Heart left ventricle (tissue), 13 donors: Measurements from ENCODE around the gene MRPS9.

ENCODE experiments used
- CTCF ChIP-seq, 12 donors: fragments of 200-600 bp; sonication (generic) in 4 of 12; IDR thresholded peaks; one replicate each; pipeline versions ENCODE4 v1.5.0 to v1.8.0; 2018 to 2022; ENCODE audit warnings: antibody characterized with exemption in 12 of 12, mild to moderate bottlenecking in 5 of 12
- POLR2A ChIP-seq, 2 donors: fragments of 450-650 bp; IDR thresholded peaks; one replicate each; pipeline ENCODE4 v1.6.1; 2017; ENCODE audit warnings: antibody characterized with exemption in 2 of 2, mild to moderate bottlenecking in 2 of 2, moderate library complexity in 2 of 2
- donor health status: ischemic (EF 13 %, LVEDD 7.1; RV severe dilation, severe dysfunction).
- donor health status: DM: no; HTN: yes; CAD: no.
- donor health status: DM: no; HTN: no; CAD: no.
- donor health status: ischemic (EF 25% LVEDD 6.9; RV normal size, moderate dysfunction).
- donor health status: ischemic (EF 25% LVEDD 5.7; RV mildly dilated, moderate dysfunction).
- donor health status: ischemic (EF 35%, LVEDD 5.7; RV mildly dilated, moderate dysfunction).
- donor health status: nonischemic (EF 11% LVEDD 7.7; RV severe dilation, severe dysfunction).
- donor health status: DM: yes; HTN: yes; CAD: no.
- donor health status: PGD.
- donor health status: ischemic (EF 29% LVEDD 5.4; RV normal size, mild dysfunction).
- donor health status: nonischemic (EF 23%, LVEDD 6.1; RV moderate dilation, normal function).

- TF ChIP-seq CTCF (IDR thresholded peaks at IDR 0.05): no peak
- TF ChIP-seq POLR2A (IDR thresholded peaks at IDR 0.05): no peak
Measured at GRCh38 chr2:105005181-105005951, 32.5 kb upstream of the MRPS9 start.
